Measurements from ENCODE around the gene CCL25.
A peak's percentile ranks its signal among the peaks of the same experiment; 100 is the strongest.
"Not testable (repeated sequence)": the region's sequence is repeated elsewhere in the genome, so short reads cannot be mapped to it uniquely, and the experiment has no call there.

CCL25 gene, protein sequence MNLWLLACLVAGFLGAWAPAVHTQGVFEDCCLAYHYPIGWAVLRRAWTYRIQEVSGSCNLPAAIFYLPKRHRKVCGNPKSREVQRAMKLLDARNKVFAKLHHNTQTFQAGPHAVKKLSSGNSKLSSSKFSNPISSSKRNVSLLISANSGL

DNA sequence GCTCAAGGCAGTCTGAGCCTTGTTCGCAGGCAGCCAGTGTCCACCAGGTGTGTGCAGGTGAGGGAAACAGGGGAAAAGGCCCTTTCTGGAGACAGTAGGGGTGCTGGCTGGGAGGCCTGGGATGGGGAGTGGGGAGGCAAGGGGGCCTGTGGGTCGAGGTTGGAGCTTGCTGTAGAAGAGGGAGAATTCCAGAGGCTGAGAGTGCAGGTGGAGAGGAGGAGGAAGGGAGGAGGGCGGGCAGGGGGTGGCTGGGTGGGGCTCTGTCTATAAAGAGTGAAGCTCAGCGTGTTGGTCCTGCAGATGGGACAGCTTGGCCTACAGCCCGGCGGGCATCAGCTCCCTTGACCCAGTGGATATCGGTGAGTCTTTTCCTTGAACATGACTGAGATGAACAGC is at the start of gene CCL25:
TSS of gene CCL25 (plus strand) at position 297 of the 396 bp plus-strand sequence. CDS start 290 bp downstream, outside the sequence.
- DNase-seq: no peak

DNA sequence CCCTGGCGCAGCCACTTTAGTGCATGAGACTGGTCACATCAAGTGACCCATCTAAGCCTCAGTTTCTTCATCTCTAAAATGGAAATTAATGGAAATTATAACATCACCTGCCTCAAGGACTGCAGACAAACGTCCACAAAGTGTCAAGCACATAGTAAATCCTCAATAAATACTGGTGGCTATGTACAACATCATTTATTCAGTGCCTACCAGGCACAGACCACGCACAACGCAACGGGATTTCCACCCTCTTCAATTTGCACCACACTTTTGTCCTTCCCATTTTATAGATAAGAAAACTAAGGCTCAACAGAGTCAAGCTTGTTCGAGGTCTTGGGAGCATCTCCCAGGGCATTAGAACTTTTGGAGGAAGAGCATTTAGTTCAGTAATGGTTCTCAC is 48.6 kb upstream of the CCL25 start:
- DNase-seq: no peak

DNA sequence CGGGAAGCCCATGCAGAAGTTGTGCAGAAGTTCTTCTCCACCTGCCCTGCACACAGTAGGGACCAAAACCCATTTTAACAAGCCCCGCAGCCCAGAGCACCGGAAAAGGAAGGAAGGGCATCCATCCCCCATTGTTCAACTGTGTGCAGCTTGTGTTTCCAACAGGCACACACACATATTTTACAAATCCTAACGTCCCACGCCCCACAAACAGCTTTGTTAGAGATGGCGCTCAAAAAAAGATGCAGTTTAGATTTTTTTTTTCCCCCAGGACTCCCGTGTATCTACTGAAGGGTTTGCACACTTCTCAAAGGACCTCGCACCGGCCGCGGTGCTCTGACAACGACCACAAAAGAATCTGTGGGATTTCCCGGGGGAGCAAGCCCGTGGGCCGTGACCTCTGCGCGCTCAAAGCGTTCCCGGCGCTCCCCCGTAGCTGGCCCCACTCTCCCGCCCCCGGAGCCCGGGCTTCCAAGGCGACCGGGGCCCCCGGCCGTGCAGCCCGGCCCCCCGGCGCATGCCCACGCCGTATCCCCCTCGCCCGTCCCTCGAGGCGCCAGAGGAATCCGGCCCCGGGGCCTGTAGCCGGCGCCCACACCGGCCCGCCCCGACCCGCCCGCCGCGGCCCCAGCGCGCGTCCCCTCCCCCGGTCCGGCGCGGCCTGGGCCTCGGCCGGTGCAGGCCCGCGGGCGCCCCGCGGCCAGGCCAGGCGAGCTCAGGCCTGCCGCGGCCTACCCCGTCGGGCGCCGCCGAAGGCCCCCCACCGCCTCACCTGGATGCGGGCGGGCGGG is 47.6 kb upstream of the CCL25 start:
- DNase-seq: no peak

DNA sequence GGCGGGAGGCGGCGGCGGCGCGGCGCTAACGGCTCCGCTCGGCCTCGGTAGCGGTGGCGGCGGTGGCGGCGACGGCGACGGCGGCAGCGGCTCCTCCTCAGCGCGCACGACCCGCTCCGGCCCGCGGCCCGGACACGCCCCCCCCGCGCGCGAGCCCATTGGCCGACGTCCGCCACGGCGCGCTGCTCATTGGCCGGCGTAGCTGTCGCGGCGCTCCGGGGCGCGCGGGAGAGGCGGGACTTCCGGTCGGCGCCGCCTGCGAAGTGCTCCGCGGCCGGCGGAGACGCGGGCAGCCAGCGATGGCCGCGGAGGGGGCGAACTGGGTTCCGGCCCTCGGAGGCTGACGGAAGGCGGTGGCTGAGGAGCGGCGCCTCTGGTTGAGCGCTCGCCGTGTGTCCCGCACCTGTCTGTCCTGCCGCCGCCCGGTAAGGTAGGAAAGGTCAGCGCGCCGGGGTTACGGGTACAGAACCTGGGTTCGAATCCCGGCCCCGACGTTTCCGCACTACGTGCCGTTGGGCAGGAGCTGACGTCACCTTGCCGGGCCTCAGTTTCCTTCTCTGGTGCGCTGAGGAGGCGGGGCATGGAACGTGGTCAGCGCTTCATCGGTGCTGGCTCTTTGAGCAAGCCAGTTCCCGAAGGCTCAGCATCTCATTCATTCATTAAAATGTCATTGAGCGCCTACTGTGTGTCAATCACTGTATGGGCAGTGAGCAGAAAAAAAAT is 46.9 kb upstream of the CCL25 start, which contains the start of gene ELAVL1:
TSS of gene ELAVL1 (minus strand) at position 108 of the 723 bp plus-strand sequence. CDS start 13,826 bp downstream, outside the sequence.
- peak; percentile 79 for DNase-seq

DNA sequence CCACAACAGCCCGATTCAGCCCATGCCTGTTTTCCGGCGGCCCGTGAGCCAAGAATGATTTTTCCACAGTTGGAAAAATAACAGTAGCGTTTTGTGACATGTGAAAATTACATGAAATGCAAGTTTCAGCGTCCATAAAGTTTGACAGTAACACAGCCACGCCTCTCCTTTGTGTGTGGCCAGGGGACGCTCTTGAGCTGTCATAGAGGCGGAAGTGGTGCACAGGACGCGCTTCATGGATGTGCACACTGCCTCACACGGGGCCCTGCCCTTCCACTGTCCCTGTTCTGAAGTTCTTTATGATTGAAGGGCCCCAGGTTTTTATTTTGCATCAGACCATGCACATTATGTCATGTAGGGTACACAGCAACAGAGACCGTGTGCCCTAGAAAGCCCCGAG is 34.8 kb upstream of the CCL25 start:
- DNase-seq: no peak

DNA sequence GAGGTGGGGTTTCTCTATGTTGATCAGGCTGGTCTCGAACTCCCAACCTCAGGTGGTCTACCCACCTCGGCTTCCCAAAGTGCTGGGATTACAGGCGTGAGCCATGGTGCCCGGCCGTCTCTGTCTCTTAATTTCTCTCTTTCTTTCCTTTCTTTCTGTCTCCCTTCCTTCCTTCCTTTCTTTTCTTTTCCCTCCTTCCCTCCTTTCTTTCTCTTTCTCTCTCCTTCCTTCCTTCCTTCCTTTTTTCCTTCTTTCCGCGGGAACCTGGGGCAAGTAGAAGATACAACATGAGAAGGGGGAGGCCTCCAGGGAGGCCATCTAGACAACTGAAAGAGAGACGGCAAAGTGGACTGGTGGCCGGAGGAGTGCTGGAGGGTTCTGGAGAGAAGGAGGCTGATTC is 31.9 kb upstream of the CCL25 start:
- no peak for DNase-seq

DNA sequence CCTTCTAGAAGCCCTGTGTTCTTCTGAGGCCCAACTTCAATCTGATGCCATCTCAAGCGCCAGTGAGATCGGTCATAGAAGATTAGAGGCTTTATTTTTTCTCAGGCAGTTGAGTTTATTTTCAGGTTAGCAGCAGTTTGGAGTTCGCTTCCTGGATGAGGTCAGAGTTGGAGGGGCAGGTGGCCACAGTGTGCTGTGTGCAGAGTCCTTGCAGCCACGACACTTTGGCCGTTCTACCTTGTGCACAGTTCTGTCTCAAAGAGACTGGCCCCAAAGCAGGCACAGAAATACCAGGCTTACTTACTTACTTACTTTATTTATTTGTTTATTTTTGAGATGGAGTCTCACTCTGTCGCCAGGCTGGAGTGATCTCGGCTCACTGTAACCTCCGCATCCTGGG is 31.2 kb upstream of the CCL25 start:
- DNase-seq: no peak

DNA sequence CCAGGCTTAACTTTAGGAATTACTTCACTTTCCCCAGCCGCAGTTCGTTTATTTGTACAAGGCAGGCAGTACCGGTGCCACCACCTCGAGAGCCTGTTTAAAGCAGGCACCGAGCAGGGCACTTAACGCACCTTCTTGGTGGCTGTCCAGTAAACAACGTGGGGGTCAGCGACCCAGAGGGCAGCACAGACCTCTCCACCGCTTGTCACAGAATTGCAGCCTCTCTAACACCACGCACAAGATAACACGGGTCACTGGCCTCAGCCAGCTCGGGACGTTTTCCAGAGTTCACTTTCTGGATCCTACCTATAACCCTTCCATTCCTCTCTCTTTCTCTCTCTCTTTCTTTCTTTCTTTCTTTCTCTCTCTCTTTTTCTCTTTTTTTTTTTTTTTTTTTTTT is 30.3 kb upstream of the CCL25 start:
- DNase-seq: no peak

DNA sequence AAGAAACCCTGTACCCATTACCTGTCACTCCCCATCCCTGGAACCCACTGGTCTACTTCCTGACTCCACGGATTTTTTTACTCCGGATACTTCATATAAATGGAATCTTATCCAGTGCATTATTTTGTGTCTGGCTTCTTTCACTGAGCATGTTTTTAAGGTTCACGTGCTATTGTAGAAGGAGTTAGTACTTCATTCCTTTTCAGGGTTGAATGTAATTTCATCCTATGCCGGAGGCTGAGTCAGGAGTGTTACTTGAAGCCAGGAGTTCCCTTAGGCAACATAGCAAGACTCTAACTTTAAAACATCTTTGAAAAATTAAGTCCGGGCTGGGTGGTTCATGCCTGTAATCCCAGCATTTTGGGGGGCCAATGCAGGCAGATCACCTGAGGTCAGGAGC is 29.2 kb upstream of the CCL25 start:
- DNase-seq: no peak

DNA sequence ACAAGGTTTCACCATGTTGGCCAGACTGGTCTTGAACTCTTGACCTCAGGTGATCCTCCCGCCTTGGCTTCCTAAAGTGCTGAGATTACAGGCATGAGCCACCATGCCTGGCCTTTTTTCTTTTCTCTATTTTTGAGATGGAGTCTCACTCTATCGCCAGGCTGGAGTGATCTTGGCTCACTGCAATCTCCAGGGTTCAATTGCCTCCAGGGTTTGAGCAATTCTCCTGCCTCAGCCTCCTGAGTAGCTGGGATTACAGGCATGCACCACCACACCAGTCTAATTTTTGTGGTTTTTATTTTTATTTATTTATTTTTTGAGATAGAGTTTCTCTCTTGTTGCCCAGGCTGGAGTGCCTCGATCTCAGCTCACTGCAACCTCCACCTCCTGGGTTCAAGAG is 28.3 kb upstream of the CCL25 start:
- not testable (repeated sequence) for DNase-seq

DNA sequence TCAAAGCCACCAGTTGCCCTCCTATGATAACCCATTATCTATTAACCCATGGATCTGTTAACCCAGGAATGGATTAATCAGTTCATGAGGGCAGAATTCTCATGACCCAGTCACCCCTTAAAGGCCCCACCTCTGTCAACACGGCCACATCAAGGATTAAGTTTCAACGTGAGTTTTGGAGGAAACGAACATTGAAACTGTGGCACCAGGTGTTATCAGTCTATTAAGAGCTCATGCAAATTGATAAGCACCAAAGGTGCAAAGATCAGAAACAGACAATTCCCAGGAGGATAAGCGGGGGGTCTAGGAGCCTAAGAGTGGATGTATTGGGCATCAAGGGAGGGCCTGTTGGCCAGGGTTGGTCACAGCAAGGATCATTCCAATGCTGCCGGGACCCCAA is 27.2 kb upstream of the CCL25 start:
- no peak for DNase-seq

DNA sequence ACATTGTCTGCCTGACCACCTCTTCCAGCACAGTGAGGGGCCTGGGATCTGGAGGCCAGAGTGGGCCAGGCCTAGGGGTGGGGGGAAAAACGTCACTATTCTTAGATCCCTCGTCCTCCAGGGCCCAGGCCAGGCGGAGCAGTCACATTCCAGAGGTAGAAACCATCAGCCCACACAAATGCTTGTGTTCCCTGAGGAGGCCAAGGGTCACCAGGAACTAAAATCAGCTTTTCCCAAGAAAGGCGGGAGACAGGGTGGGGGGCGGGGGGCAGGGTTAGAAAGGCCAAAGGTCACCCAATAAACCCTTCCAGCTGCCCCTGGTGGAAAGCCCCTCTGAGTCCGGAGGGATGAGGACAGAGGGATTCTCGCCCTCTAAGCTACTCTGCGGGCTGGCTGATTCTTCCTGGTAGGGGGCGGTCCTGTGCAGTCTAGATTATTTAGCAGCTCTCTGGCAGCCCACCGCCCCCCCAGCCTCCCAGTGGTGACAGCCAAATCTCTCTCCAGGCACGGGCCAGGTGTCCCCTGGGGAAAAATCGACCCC is 23.5 kb upstream of the CCL25 start:
- no peak for DNase-seq

DNA sequence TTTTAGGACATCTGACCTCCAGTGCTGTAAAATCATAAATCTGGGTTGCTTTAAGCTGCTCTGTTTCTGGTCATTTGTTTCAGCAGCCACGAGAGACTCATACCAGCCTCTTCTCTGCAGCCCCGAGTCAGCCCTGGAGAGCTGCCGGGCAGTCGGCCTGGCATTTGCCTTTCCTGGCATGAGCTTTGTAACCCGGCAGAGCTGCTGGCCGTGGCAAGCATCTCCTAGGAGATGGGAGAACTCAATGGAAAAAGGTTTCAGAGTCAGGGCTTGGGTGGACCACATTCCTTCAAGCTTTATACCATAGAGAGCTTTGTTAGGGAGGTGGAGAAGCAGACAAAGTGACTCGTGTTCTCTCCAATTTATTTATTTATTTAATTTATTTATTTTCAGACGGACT is 21.6 kb upstream of the CCL25 start:
- no peak for DNase-seq

DNA sequence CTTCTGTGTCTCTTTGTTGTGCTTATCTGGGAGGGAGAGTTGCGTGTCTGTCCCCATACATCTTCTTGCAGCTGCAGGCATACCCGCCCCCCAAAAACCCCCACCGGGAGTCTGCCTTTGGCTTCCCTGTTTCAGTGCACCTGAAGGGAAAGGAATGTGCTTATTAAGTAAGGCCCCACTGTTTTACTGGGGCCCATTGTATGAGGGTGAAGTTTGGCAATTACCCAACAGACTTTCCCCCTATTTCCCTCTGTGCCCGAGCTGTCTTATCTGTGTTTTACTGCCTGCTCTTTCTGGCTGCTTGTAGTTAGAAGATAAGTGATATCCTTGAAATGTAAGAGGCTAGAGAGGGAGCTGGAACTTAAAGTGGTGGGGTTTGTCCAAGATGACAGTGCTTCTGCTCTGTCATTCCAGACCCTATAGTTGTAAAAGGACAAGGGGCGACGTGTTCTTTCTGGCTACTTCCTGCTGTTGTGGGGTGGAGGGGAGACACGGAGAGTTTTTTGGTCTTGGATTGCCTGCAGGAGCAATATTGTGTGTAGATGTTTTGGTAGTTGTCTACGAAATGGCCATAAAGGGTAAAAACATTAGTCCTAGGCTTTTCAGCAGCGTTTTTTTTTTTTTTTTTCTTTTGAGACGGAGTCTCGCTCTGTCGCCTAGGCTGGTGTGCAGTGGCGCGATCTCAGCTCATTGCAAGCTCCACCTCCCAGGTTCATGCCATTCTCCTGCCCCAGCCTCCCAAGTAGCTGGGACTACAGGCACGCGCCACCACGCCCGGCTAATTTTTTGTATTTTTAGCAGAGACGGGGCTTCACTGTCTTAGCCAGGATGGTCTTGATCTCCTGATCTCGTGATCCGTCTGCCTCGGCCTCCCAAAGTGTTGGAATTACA is 19.0 kb upstream of the CCL25 start:
- not testable (repeated sequence) for DNase-seq

DNA sequence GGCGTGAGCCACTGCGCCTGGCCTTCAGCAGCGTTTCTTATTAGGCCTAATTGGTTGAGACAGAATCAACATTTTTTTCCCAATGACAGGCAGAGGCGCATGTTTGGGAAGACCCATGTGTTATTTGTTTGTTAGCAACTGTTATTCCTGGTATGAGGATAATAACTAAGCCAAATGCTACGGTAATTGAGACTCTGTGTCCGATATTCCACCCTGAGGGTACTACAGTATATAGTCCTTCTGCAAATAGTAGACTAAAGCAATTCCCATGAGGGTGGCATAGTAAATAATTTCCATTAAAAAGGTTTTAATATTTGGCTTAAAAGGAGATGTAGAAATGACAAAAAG is 18.4 kb upstream of the CCL25 start:
- DNase-seq: no peak

DNA sequence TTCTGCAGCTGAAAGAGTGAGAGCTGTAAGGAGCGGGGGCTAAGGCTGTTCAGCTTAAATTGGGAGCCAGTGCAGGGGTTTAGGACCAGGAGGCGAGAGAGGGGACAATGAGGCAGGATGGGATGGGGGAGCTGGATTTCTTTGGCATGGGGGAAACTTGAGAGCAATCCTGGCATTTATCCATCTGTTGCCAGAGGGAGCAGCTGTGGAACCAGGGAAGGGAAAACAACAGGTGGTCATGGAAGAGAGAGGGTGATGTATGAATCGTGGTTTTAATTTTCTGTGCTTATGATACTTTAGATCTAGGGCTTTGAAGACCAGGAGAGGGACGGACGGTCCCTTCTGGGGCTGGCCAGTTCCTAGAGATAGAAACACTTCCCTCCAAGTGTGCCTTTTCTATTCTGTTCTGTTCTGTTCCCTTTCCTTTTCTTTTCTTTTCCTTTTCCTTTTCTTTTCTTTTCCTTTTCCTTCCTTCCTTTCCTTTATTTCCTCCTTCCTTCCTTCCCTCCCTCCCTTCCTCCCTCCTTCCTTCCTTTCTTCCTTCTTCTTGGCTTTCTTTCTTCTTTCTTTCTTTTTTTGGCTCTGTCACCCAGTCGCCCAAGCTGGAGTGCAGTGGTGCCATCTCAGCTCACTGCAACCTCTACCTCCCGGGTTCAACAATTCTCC is 16.0 kb upstream of the CCL25 start:
- no peak for DNase-seq

DNA sequence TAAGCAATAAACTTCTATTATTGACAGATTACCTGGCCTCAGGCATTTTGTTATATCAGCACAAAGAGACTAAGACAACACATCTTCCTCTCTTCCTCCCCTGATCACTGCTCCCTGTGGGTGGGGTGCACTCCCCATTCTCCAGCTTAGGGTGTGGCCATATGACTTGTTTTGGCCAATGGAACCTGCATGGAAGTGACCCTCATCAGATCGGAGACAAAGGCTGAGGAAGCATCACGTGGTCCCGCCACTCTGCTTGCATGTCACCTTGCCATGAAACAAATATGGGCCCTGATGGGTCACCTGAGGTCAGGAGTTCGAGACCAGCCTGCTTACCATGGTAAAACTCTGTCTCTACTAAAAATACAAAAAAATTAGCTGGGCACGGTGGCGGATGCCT is 13.7 kb upstream of the CCL25 start:
- DNase-seq: no peak

DNA sequence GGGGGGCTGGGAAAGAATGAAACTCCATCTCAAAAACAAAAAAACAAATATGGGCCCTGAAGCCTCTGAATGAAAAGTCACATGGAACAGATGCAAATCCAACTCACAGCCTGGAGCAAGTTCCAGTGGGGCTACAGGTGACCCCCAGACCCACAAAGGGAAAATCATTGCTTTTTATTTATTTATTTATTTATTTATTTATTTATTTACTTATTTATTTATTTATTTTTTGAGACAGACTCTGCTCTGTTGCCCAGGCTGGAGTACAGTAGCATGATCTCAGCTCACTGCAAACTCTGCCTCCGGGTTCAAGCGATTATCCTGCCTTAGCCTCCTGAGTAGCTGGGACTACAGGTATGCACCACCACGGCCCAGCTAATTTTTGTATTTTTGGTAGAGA is 13.3 kb upstream of the CCL25 start:
- DNase-seq: no peak

DNA sequence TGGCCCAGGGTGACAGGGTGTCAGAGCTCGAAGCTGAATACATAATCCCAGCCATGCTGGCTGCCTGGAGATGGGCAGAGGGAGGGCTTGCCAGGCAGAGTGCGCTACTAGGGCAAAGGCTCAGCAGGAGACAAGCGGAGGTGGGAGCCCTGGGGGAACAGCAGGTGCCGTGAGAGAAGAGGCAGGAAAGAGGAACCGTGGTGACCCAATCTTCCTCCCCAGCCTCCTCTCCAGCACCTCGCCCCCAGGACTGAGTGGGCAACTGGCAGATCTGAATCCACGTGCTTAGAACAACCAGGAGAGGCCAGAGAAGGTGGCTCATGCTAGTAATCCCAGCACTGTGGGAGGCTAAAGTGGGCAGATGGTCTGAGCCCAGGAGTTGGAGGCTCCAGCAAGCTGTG is 11.0 kb upstream of the CCL25 start:
- no peak for DNase-seq

DNA sequence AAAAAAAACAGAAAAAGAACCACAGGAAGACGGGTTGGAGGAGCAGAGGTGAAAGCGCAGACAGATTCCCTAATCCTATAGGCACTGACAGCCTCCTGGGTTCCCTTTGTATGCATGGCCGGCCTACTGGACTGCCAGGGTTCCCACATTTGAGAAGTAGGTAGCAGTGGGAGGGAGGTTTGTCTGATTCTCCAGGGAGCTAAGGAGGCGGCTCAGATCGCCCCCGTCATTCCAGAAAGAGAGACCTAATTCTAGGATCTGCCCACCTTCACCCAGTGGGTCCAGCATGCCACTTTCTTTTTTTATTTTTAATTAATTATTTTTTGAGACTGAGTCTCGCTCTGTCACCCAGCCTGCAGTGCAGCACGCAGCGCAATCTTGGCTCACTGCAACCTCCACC is 9.7 kb upstream of the CCL25 start:
- no peak for DNase-seq

DNA sequence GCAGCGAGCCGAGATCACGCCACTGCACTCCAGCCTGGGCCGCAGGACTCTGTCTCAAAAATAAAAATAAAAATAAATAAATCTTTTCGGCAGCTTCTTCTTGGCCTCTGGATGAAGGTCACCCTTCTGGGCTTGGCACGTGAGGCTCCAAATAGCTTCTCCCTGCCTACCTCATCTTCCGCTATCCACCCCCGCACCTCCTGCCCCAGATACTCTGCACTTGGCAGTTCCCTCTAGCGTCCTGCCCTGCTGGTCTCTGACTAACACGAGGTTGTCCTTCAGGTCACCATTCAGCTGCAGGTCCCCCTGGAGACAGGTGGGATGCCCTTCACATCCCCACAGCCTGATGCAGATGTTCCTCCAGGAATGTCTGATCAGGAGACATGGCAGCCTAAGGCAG is 8.5 kb upstream of the CCL25 start:
- no peak for DNase-seq

DNA sequence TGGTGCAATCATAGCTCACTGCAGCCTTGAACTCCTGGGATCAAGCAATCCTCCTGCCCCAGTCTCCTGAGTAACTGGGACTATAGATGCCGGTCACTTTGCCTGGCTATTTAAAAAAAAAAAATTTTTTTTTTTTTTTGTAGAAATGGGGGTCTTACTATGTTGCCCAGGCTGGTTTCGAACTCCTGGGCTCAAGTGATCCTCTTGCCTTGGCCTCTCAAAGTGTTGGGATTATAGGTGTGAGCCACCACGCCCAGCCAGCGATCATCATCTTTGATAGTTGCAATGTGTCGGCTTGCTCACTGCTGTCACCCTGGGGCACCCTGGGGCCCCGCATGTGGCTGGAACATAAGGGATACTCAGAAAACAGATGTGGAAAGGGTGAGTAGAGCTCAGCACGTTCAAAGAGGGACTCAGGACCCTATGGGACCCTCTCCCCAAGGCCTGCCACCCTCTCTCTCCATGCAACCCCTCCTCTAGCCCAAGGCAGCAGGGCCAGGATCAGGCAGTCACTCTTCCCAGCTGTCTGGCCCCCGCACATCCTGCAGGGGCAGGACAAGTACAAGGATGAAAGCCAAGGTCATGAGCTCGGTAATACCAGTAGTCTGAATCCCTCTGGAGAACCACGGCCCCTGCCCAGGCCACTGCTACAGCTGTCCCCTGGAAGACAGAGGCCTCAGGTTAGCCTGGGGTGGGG is 6.5 kb upstream of the CCL25 start:
- no peak for DNase-seq

Measured in GOT3 (cell line).